Stimulated activated CD4-positive, alpha-beta T cell treated with anti-CD3 and anti-CD28 coated beads, Interleukin-15, amount 100 ng/mL, for 24 hours (primary cell): ENCODE data around the gene MEAK7.

Source experiments
- DNase-seq: peaks from one replicate; pipeline ENCODE4 v3.0.0-alpha.2; 2020

MEAK7 gene

GRCh38 chr16:84485255-84486010, 19.0 kb downstream of the MEAK7 start:
- no peak for DNase-seq

GRCh38 chr16:84484579-84485254, 19.7 kb downstream of the MEAK7 start:
- DNase-seq = peak; percentile 35

- DNase-seq = no peak
Observed at GRCh38 chr16:84483882-84484565, 20.4 kb downstream of the MEAK7 start.

GRCh38 chr16:84482951-84483881, 21.2 kb downstream of the MEAK7 start:
- no peak for DNase-seq

GRCh38 chr16:84482001-84482891, 22.2 kb downstream of the MEAK7 start:
- no peak for DNase-seq

- no peak for DNase-seq
Observed at GRCh38 chr16:84481051-84481735, 23.3 kb downstream of the MEAK7 start.

- no peak for DNase-seq
Observed at GRCh38 chr16:84479716-84480450, 24.6 kb downstream of the MEAK7 start.

GRCh38 chr16:84478172-84478947, 26.1 kb downstream of the MEAK7 start:
- no peak for DNase-seq

GRCh38 chr16:84477661-84478060, 26.8 kb downstream of the MEAK7 start:
- DNase-seq = no peak

GRCh38 chr16:84476401-84476800, 28.1 kb downstream of the MEAK7 start:
- no peak for DNase-seq

- DNase-seq = no peak
Observed at GRCh38 chr16:84475643-84476240, 28.7 kb downstream of the MEAK7 start.

- no peak for DNase-seq
Observed at GRCh38 chr16:84471966-84472365, 32.5 kb downstream of the MEAK7 start.

- DNase-seq = no peak
Observed at GRCh38 chr16:84471316-84471715, 33.1 kb downstream of the MEAK7 start.

GRCh38 chr16:84467709-84468108, 36.8 kb downstream of the MEAK7 start:
- no peak for DNase-seq

GRCh38 chr16:84467256-84467655, 37.2 kb downstream of the MEAK7 start:
- DNase-seq = no peak

- DNase-seq = no peak
Observed at GRCh38 chr16:84466692-84467091, 37.8 kb downstream of the MEAK7 start.

- DNase-seq = no peak
Observed at GRCh38 chr16:84465154-84465553, 39.3 kb downstream of the MEAK7 start.

- no peak for DNase-seq
Observed at GRCh38 chr16:84464116-84464515, 40.3 kb downstream of the MEAK7 start.

GRCh38 chr16:84463221-84463620, 41.2 kb downstream of the MEAK7 start:
- DNase-seq = no peak
